Sigmoid colon (tissue), 7 donors: ENCODE results near the gene ULBP3. TPM values are rescaled to one million over a fixed set of nuclear protein-coding genes. Genes with fewer than 3 reads are reported as not detected.
A peak's percentile ranks its signal among the peaks of the same experiment; 100 is the strongest.

Experiments used
- DNase-seq: peaks from one replicate; pipeline ENCODE4 v3.0.0-alpha.2; 2019
- H3K27ac ChIP-seq, 4 donors: fragments of 200-600 bp; sonication (generic); one replicate each; pipeline ENCODE4 v1.5.1; 2016 to 2019; ENCODE audit warnings: mild to moderate bottlenecking in 1 of 4
- H3K27me3 ChIP-seq, 3 donors: fragments of 200-600 bp; sonication (generic); one replicate each; pipeline ENCODE4 v1.5.1; 2019; ENCODE audit warnings: mild to moderate bottlenecking in 1 of 3
- H3K36me3 ChIP-seq, 4 donors: fragments of 200-600 bp; sonication (generic); one replicate each; pipeline ENCODE4 v1.5.1; 2016 to 2019
- H3K4me1 ChIP-seq, 4 donors: fragments of 200-600 bp; sonication (generic); one replicate each; pipeline ENCODE4 v1.5.1; 2017 to 2019
- H3K4me3 ChIP-seq, 4 donors: fragments of 200-600 bp; sonication (generic); one replicate each; pipeline ENCODE4 v1.5.1; 2017 to 2019; ENCODE audit warnings: mild to moderate bottlenecking in 2 of 4, moderate library complexity in 1 of 4
- H3K9me3 ChIP-seq, 4 donors: fragments of 200-600 bp in 3 of 4; sonication (generic) in 3 of 4; one replicate each; pipeline versions ENCODE4 v1.5.1 to v1.6.1; 2013 to 2019
- EP300 ChIP-seq, 4 donors: sonication (generic); formaldehyde crosslinking; IDR thresholded peaks; one replicate each; pipeline ENCODE4 v1.6.1; 2017; ENCODE audit warnings: antibody characterized with exemption in 4 of 4
- POLR2A ChIP-seq, 2 donors: fragments of 450-650 bp; IDR thresholded peaks; one replicate each; pipeline ENCODE4 v1.6.1; 2016; ENCODE audit warnings: antibody characterized with exemption in 2 of 2, mild to moderate bottlenecking in 2 of 2, moderate library complexity in 2 of 2
- POLR2AphosphoS5 ChIP-seq, 4 donors: sonication (generic); formaldehyde crosslinking; IDR thresholded peaks; one replicate each; pipeline ENCODE4 v1.6.1; 2017; ENCODE audit warnings: antibody characterized with exemption in 4 of 4
- WGBS, 2 donors: extraction: QIAGEN DNeasy Blood & Tissue Kit; methylation state at CpG; one replicate each; pipeline ENCODE4 v1.1.7; 2013; 5-methylcytosine and 5-hydroxymethylcytosine counted together
- intact Hi-C: fragments of 100-400 bp; cut with DNase I; formaldehyde crosslinking; loops from one replicate; pipeline ENCODE4 v1.15.1; 2023
- polyA plus RNA-seq, 3 donors: library from polyadenylated mRNA; stranded (reverse); fragments of 200-250 nt; gene quantifications; one replicate each; pipeline ENCODE4 v1.2.3, GENCODE V29; 2013
- total RNA-seq, 4 donors: library from RNA; depleted of rRNA; stranded (reverse); fragments of >200 nt; gene quantifications; one replicate each; pipeline ENCODE4 v1.1.0, GENCODE V29; 2016
- TF ChIP-seq, protein P1 (sequence below), 4 experiments: fragments of 450-650 bp in 3 of 4; fragments of 200-600 bp in 1 of 4; IDR thresholded peaks; one replicate each; pipeline ENCODE4 v1.5.1; 2016 to 2019; ENCODE audit warnings: antibody characterized with exemption in 4 of 4, mild to moderate bottlenecking in 3 of 4, moderate library complexity in 2 of 4
- donor health status: healthy with polysubstance abuse.
- donor health status: Bipolar disorder and iron deficiency.
- donor health status: healthy.

The ULBP3 gene
- total and polyA plus RNA-seq, 7 donors = 0.95 to 1.5 TPM; not detected in 5

DNA sequence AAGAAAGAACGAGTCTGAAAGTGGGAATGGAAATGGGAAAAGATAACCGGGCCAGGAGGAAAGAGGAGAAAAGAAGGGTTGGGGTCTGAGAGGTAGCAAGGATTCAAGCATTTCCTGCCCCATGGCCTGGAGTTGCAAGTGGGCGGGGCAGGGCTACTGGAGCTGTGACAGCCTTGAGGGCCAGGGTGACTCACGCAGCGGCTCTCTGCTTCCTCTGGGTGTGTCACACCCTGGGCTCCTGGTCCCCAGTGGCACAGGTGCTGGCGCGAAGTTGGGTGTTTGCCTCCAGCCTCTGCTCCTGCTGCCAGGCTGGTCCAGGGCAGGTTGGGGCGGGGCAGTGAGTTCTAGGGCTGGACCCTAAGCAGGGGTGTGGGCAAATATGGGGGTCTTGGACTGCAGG, 3.3 kb upstream of the ULBP3 start:
- 12 to 61% methylated on average over 8 of the region's 8 CpGs for WGBS, 2 donors
- DNase-seq = no peak
- H3K4me1 ChIP-seq = peaks cover 0 to 15% (median 11%) of the 10 kb centered on the region in 4 donors
- H3K27me3 ChIP-seq = no peaks in the 10 kb centered on the region
- no peak overlapping the region for H3K27ac ChIP-seq
- TF ChIP-seq POLR2A (IDR thresholded peaks at IDR 0.05) (no peak), POLR2AphosphoS5 (IDR thresholded peaks at IDR 0.05) (no peak), EP300 (IDR thresholded peaks at IDR 0.05) (no peak)
- TF ChIP-seq, protein P1, sequence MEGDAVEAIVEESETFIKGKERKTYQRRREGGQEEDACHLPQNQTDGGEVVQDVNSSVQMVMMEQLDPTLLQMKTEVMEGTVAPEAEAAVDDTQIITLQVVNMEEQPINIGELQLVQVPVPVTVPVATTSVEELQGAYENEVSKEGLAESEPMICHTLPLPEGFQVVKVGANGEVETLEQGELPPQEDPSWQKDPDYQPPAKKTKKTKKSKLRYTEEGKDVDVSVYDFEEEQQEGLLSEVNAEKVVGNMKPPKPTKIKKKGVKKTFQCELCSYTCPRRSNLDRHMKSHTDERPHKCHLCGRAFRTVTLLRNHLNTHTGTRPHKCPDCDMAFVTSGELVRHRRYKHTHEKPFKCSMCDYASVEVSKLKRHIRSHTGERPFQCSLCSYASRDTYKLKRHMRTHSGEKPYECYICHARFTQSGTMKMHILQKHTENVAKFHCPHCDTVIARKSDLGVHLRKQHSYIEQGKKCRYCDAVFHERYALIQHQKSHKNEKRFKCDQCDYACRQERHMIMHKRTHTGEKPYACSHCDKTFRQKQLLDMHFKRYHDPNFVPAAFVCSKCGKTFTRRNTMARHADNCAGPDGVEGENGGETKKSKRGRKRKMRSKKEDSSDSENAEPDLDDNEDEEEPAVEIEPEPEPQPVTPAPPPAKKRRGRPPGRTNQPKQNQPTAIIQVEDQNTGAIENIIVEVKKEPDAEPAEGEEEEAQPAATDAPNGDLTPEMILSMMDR (IDR thresholded peaks at IDR 0.05) = no peak
- no peaks in the 10 kb centered on the region for H3K36me3 ChIP-seq
- no peaks in the 10 kb centered on the region for H3K9me3 ChIP-seq
- H3K4me3 ChIP-seq = no peak overlapping the region
- intact Hi-C loops = no loop called here

DNA sequence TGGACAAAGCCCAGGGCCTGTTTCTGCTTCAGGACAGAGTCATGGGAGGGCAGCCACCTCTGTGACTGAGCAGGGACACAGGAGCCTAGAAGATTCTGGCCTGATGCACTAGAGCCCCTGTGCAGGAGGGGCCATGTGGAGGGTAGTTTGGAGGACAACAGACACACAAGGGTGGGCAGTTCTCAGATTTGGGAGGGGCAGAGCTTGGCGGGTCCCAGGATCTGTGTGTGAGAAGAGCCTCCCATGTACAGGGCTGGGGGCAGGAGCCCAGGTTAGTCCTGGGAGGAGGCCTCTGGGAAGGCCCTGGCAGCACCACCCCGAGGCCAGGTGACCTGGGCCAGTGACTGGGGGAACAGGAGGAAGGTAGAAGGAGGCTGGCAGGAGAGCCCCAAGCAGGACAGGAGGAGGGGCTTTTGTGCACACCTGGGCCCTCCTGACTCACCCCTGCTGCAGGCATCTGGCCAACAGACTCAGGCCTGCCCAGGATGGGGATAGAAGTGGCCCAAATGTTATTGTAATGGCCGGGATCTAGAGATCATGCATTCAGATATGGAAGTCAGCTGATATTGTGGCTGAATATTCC, 1.4 kb upstream of the ULBP3 start:
- Histone ChIP-seq H3K4me1 (peaks cover 0 to 15% (median 11%) of the 10 kb centered on the region in 4 donors), H3K4me3 (no peak overlapping the region), H3K36me3 (no peaks in the 10 kb centered on the region), H3K9me3 (no peaks in the 10 kb centered on the region), H3K27ac (no peak overlapping the region), H3K27me3 (peaks cover 0 to 4% (median 0%) of the 10 kb centered on the region in 3 donors)
- intact Hi-C loops = no loop called here
- no peak for DNase-seq
- 65 to 84% methylated on average over 3 of the region's 3 CpGs for WGBS, 2 donors
- TF ChIP-seq EP300 (IDR thresholded peaks at IDR 0.05) (no peak), POLR2A (IDR thresholded peaks at IDR 0.05) (no peak), POLR2AphosphoS5 (IDR thresholded peaks at IDR 0.05) (no peak)
- TF ChIP-seq, protein P1 (IDR thresholded peaks at IDR 0.05) = no peak

DNA sequence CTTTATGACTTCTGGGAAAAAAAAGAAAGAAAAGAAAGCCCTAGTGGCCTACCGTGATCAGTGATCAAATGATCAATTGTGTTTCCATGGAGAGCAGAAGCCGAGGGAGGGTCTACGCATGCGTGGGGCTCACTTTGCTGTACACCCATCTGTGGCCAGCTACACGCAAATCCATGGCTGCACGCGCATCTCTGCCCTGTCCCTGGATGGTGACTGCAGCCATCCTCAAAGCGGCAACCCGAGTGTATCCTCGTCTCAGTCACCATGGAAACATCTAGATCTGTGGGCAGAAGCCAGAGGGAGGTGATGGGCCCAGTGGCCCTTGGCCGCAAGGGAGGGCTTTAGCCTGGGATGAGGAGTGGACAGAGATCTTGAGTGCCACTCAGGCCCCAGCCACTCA, 785 bp upstream of the ULBP3 start:
- intact Hi-C loops = no loop called here
- 27 to 77% methylated on average over 11 of the region's 11 CpGs for WGBS, 2 donors
- TF ChIP-seq POLR2A (IDR thresholded peaks at IDR 0.05) (no peak), POLR2AphosphoS5 (IDR thresholded peaks at IDR 0.05) (no peak), EP300 (IDR thresholded peaks at IDR 0.05) (no peak)
- TF ChIP-seq, protein P1 (IDR thresholded peaks at IDR 0.05) = no peak
- no peaks in the 10 kb centered on the region for H3K9me3 ChIP-seq
- peaks cover 0 to 4% (median 0%) of the 10 kb centered on the region in 3 donors for H3K27me3 ChIP-seq
- H3K4me1 ChIP-seq = peaks cover 0 to 15% (median 11%) of the 10 kb centered on the region in 4 donors
- no peaks in the 10 kb centered on the region for H3K36me3 ChIP-seq
- DNase-seq = no peak
- peak overlapping the region in 2 of 4 donors; percentile 62 to 66 for H3K4me3 ChIP-seq
- peak overlapping the region in 2 of 4 donors; percentile 58 to 76 for H3K27ac ChIP-seq

- no peak for DNase-seq
- Histone ChIP-seq H3K4me1 (peaks cover 0 to 15% (median 11%) of the 10 kb centered on the region in 4 donors), H3K4me3 (peak overlapping the region; percentile 49 to 66 (median 62)), H3K36me3 (no peaks in the 10 kb centered on the region), H3K9me3 (no peaks in the 10 kb centered on the region), H3K27ac (no peak overlapping the region), H3K27me3 (peaks cover 0 to 4% (median 0%) of the 10 kb centered on the region in 3 donors)
- no peak for TF ChIP-seq POLR2AphosphoS5 (IDR thresholded peaks at IDR 0.05)
- TF ChIP-seq, protein P1 (IDR thresholded peaks at IDR 0.05) = no peak
- TF ChIP-seq EP300 (IDR thresholded peaks at IDR 0.05) = no peak
- no peak for TF ChIP-seq POLR2A (IDR thresholded peaks at IDR 0.05)
- 50% methylated on average over 4 of the region's 4 CpGs for WGBS, 2 donors
- intact Hi-C loops = no loop called here
Observed at GRCh38 chr6:150068151-150068550, 770 bp downstream of the ULBP3 start.
